T-helper 1 cell treated with Interleukin-12 subunit alpha and Interleukin-12 subunit beta and Interleukin-4 antibody, amounts not matched to agents 30 μg/mL and 1 μg/mL, for 36 hours (primary cell): ENCODE data around the gene RHBDF1.
"Not testable (repeated sequence)": the region's sequence is repeated elsewhere in the genome, so short reads cannot be mapped to it uniquely, and the experiment has no call there.

Source experiments
- H3K27ac Mint-ChIP-seq: one replicate; pipeline ENCODE4 v1.8.0; 2021; ENCODE audit warnings: mild to moderate bottlenecking, mixed read lengths
- H3K27me3 Mint-ChIP-seq: one replicate; pipeline ENCODE4 v1.8.0; 2021; ENCODE audit warnings: low read depth, mixed read lengths
- H3K36me3 Mint-ChIP-seq: one replicate; pipeline ENCODE4 v1.8.0; 2021; ENCODE audit warnings: low read depth, mixed read lengths
- H3K4me1 Mint-ChIP-seq: one replicate; pipeline ENCODE4 v1.8.0; 2021; ENCODE audit warnings: low read depth, mixed read lengths
- H3K4me3 Mint-ChIP-seq: one replicate; pipeline ENCODE4 v1.8.0; 2021; ENCODE audit warnings: mild to moderate bottlenecking, moderate library complexity, mixed read lengths
- H3K9me3 Mint-ChIP-seq: one replicate; pipeline ENCODE4 v1.8.0; 2021; ENCODE audit warnings: mixed read lengths

The RHBDF1 gene

DNA sequence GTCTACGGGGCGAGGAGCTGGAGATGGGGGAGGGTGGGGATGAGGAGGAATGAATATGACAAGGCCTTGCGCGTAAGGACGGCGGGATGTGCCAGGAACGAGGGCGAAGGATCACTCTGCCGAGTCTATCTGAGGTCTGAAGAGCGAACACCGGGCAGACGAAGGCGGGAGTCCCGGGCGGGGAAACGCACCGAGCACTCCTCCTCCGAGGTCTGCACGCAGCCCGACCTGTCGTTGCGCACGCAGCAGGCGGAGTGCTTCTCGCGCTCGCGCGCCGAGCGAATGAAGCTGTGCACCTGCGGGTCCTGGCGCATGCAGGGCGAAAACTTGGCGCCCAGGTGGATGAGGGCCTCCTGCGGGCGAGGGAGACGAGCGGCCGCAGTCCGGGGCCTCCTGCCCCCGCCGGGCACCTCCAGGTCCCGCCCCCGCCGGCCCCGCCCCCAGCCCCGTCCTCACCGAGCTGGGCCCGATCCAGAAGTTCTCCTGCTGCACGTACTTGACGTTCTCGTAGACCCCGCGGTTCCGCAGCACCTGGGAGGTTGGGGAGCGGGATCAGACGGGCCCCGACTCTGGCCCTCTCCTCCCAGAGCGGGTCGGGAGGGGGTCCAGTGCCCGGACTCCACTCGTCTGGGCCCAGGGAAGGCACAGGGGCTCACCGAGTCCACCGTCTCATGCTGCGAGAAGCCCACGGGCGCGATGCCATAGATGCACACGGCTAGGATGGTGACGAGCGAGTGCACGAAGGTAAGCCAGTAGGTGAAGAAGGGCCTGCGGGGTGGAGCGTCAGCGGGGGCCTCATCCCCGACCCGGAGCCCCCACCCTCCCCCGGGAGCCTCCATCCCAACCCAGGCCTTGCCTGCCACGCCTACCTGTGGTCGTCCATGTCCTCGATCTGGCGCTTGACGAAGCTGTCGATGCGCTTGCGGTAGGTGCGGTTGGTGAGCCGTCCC lies 11.2 kb downstream of the RHBDF1 start:
- H3K4me3 Mint-ChIP-seq = no peak overlapping the region
- no peak overlapping the region for H3K27ac Mint-ChIP-seq
- H3K4me1 Mint-ChIP-seq = peaks cover 5% of the 10 kb centered on the region
- peaks cover 4% of the 10 kb centered on the region for H3K36me3 Mint-ChIP-seq
- no peaks in the 10 kb centered on the region for H3K9me3 Mint-ChIP-seq
- H3K27me3 Mint-ChIP-seq = peaks cover 3% of the 10 kb centered on the region

DNA sequence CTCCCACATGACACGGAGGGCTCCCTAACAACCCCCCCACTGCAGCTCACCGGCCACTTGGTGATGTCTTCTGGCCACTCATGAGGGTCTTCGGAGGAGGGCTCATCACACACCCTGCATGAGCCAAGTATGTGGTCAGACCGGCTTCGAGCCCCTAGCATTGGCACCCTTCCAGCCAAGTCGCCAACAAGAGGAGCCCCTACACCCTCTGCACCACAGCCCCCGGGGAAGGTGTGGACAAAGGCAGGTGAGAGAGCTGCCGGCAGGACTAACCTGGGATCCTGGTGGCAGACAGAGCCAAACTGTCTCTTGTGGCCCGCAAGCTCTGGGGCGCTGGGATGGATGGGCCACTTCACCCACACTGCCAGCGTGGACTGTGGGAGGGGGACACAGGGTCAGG lies 12.3 kb downstream of the RHBDF1 start:
- H3K4me3 Mint-ChIP-seq = no peak overlapping the region
- H3K27ac Mint-ChIP-seq = no peak overlapping the region
- H3K36me3 Mint-ChIP-seq = peaks cover 8% of the 10 kb centered on the region
- H3K9me3 Mint-ChIP-seq = no peaks in the 10 kb centered on the region
- H3K27me3 Mint-ChIP-seq = no peaks in the 10 kb centered on the region
- peaks cover under 1% of the 10 kb centered on the region for H3K4me1 Mint-ChIP-seq

DNA sequence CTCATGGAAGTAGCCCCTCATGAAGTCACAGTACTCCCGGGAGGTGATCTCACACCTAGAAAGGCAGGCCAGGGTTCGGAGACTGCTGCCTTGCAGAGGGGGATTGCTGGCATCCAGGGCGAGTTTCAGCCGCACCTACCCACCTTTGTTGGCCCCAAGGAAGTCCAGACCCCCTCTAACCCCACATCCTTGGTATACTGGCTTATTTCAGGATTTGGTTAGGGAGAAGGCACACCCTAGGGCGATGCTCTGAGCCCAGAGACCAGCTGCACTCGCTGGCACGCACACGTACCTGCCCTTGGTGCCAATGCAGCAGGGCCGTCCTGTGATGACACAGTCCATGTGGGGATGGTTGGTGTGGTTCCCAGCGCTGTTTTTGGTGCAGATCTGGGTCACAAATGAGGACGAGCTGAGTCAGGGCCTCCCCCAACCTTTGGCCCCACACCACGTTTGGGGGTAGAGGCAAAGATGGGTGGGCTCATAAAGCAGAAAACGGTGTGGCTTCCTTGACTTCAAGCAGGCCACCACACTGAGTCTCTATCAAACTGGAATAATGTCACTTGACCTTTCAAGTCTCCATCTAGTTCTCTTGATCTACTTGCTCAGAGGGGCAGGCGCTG lies 12.9 kb downstream of the RHBDF1 start:
- H3K27me3 Mint-ChIP-seq = no peaks in the 10 kb centered on the region
- H3K9me3 Mint-ChIP-seq = no peaks in the 10 kb centered on the region
- peaks cover 8% of the 10 kb centered on the region for H3K36me3 Mint-ChIP-seq
- H3K4me3 Mint-ChIP-seq = no peak overlapping the region
- peaks cover 4% of the 10 kb centered on the region for H3K4me1 Mint-ChIP-seq
- no peak overlapping the region for H3K27ac Mint-ChIP-seq

DNA sequence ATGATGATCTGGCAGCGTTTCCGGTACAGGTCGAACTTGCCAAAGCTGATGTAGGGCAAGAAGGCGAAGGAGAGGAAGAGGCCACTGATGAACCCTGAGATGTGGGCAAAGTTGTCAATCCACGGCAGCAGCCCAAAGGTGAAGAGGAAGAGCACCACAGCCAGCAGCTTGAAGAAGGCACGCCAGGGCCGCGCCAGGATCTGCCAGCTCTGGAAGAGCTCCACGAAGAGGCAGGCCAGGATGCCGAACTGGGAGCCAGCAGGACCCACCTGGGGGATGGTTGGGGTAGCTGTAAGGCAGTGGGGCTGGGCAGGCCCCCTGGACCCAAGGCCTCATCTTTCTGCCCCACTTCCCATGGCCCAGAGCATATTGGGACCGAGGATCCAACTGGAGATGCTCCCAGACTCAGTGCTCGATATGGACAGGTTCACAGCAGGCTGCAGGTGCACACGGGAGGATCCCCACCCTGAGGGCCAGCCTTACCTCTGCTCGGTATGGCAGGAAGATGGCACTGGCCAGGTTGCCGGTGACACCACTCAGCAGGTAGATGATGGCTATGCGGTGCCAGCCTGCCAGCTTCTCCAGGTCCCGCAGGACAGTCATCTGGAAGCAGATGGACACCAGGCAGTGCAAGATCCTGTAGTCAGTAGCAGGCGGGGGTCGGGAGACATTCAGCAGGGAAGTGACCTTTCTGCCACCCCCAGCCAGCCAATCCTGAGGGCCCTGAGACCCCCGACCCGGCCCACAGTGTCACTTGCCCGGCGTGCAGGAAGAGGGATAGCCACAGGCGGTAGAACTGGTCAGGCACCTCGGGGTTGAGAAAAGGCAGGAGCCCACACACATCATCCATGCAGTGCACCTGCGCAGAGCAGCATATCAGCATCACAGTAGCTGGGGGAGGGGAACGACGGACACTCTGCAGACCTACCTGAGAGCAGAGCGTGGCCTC lies 13.7 kb downstream of the RHBDF1 start:
- peaks cover 7% of the 10 kb centered on the region for H3K4me1 Mint-ChIP-seq
- no peaks in the 10 kb centered on the region for H3K27me3 Mint-ChIP-seq
- H3K9me3 Mint-ChIP-seq = no peaks in the 10 kb centered on the region
- peak overlapping the region; percentile 45 for H3K27ac Mint-ChIP-seq
- no peak overlapping the region for H3K4me3 Mint-ChIP-seq
- H3K36me3 Mint-ChIP-seq = peaks cover 8% of the 10 kb centered on the region

DNA sequence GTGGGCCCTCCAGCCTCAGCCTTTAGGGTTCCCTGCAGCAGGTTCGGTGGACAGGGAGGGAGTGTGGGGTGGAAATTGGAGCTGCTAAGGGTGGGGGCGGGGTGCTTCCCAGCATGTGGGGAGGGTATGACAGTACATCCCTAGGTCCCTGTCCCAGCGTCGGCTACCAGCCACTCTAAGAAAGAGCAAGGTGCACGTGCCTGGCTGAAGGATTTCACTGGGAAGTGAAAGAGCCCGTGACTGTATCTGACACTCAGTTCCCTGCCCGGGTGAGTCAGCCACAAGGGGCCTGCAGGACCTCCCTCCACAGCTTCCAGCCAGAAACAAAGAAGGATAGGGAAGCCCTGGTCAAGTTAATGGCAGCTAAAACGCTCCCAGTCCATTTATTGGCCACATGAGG lies 14.7 kb downstream of the RHBDF1 start:
- Mint-ChIP-seq H3K27me3 (no peaks in the 10 kb centered on the region), H3K4me3 (no peak overlapping the region), H3K9me3 (no peaks in the 10 kb centered on the region), H3K36me3 (peaks cover 12% of the 10 kb centered on the region), H3K27ac (no peak overlapping the region), H3K4me1 (peaks cover 9% of the 10 kb centered on the region)

DNA sequence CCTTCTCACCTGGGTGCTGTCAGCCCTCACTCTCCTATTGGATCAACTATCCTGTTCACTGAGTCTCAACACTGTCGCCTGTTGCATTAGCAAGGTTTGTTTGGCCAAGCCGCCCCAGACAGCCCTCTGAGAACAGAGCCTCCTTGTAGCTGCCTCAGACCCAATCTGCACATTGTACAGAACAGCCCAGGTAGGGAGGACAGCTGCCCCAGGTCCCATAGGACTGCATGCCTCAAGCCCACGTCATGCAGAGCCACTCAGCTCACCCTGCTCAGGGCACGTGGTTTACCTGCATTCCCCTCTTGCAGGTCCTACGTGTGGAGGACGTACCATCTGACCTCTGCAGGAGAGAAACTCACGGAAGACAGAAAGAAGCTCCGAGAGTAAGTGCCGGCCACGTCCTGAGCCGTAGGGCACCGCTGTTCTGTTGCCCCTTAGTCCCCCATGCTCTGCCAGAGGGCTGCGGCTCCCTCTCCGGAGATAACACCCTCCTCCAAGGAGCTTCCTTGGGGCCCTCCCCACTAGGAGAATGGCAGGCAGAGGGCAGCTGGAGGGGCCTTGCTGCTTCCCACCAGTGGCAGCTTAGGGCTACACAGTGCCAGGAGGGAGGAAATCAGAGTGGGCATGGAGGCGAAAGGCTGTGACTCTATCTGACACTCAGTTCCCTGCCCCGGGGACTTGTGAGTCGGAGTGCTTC lies 16.1 kb downstream of the RHBDF1 start:
- no peaks in the 10 kb centered on the region for H3K27me3 Mint-ChIP-seq

DNA sequence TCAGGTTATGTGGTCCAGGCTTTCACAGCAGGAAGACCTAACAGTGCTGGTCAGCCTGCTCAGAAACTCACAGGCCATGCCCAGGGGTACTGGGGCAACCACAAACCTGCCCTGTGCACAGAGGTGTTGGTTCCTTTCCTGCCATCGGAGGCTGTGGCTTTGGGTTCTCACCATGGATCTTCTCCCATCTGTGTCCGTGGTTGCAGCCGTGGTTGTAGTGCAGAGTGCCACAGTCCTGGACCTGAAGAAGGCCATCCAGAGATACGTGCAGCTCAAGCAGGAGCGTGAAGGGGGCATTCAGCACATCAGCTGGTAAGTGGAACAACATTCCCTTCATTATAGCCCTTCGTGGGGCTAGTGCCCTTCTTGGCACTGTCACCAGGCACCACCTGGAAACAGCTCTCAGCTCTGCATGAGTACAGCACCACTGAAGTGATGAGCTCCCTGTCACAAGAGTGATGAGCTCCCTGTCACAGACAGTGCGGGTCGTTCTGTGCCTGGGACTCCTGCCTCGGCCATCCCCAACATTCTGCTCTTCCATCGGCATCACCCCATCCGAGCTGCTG lies 16.8 kb downstream of the RHBDF1 start:
- Mint-ChIP-seq H3K4me3 (peak overlapping the region; percentile 26), H3K9me3 (no peaks in the 10 kb centered on the region), H3K27ac (no peak overlapping the region), H3K36me3 (peaks cover 22% of the 10 kb centered on the region), H3K4me1 (peaks cover 18% of the 10 kb centered on the region), H3K27me3 (no peaks in the 10 kb centered on the region)

More for the DNA sequence above, 16.1 kb downstream of the RHBDF1 start:
- Mint-ChIP-seq H3K4me1 (peaks cover 11% of the 10 kb centered on the region), H3K27ac (no peak overlapping the region), H3K4me3 (peak overlapping the region; percentile 26), H3K36me3 (peaks cover 15% of the 10 kb centered on the region), H3K9me3 (no peaks in the 10 kb centered on the region)

DNA sequence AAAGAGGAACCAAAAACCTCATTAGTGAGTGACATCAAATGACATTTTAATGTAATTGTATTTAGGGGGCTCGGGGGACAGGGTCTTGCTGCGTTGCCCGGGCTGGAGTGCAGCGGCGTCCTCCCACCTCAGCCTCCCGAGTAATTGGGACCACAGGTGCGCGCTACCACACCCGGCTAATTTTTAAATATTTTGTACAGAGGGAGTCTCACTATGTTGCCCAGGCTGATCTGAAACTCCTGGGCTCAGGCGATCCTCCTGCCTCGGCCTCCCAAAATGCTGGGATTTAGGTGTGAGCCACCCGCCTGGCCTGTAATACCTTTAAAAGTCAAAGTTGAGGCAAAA lies 18.2 kb downstream of the RHBDF1 start:
- Mint-ChIP-seq H3K36me3 (peaks cover 27% of the 10 kb centered on the region), H3K4me3 (peak overlapping the region; percentile 98), H3K9me3 (no peaks in the 10 kb centered on the region), H3K27ac (peak overlapping the region; percentile 9), H3K4me1 (peaks cover 19% of the 10 kb centered on the region), H3K27me3 (no peaks in the 10 kb centered on the region)

DNA sequence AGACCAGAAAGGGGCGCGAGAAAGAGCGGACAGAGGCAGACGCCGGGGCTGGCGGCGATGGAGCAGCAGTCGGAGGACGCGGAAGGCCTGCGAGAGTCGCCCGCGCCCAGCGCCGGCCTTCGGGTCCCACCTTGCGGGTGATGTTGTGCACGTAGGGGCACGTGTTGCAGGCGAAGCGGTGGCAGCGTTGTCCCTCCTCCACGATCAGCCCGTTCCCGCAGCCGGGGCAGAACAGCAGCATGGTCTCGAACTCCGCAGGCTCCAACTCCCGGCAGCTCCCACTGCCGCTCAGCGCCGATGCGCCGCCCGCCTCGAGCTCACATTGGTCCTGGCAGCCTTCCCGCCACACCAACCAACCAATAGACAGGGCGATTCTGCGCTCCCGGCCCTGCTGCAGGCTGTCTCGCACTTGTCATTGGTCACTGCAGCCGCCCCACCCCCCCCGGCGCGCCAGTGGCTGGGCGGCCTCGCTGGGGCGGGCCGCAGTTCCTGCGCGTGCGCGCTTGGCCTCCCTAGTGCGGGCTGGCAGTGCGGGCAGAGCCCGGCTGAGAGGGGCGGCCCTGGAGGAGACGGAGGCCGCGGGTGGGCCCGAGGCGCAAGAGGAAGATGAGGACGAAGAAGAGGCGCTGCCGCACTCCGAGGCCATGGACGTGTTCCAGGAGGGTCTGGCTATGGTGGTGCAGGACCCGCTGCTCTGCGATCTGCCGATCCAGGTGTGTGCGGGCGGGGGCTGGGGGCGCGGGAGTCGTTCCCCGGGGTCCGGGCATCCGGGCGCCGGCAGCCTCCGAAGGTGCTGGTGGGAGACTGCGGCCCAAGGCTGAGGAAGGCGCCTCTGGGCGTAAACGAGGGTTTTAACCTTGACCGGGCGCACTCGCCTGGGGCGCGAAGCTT lies 18.8 kb downstream of the RHBDF1 start, which contains the start of the genes POLR3K and SNRNP25:
Gene POLR3K, minus strand, starts transcription at position 263 of the 891 bp plus-strand sequence. Its CDS starts 22 bp downstream, at position 241.
Gene SNRNP25, plus strand, starts transcription at position 483 of the 891 bp plus-strand sequence. Its CDS starts 189 bp downstream, at position 672.
- H3K4me1 Mint-ChIP-seq = peaks cover 19% of the 10 kb centered on the region
- H3K27ac Mint-ChIP-seq = peak within 1 kb of the TSS; percentile 90
- no peaks in the 10 kb centered on the region for H3K9me3 Mint-ChIP-seq
- no peaks in the 10 kb centered on the region for H3K27me3 Mint-ChIP-seq
- peak within 1 kb of the TSS; percentile 98 for H3K4me3 Mint-ChIP-seq
- H3K36me3 Mint-ChIP-seq = peaks cover 27% of the 10 kb centered on the region

DNA sequence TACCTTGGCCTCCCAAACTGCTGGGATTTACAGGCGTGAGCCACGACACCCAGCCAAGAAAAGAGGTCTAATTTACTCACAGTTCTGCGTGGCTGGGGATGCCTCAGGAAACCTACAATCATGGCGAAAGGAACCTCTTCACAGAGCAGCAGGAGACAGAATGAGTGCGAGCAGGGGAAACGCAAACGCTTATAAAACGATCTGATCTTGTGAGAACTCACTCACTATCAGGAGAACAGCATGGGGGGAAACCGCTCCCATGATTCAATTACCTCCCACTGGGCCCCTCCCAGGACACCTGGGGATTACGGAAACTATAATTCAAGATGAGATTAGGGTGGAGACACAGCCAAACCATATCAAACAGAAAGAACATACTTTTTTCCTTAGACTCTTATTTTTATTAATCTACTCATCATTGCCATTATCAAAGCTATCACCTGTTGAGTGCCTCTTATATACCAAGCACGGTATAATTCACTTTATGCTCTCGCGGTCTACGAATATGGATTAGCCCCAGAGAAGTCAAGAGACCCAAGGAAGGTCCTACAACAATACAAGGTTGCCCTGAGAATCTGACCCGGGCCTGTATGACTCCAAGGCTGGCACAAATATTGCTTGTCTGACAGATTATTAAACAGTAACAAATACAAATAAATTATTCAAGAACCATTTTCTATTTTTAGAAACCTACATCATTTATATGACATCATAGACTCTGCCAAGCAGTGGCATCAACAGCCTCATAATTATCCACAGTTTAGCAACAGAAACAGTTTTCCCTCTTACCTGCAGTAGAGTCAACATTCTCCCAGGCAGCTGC lies 21.5 kb downstream of the RHBDF1 start:
- Mint-ChIP-seq H3K36me3 (peaks cover 34% of the 10 kb centered on the region), H3K4me3 (peak overlapping the region; percentile 56), H3K27me3 (no peaks in the 10 kb centered on the region), H3K9me3 (no peaks in the 10 kb centered on the region), H3K27ac (no peak overlapping the region), H3K4me1 (peaks cover 23% of the 10 kb centered on the region)

DNA sequence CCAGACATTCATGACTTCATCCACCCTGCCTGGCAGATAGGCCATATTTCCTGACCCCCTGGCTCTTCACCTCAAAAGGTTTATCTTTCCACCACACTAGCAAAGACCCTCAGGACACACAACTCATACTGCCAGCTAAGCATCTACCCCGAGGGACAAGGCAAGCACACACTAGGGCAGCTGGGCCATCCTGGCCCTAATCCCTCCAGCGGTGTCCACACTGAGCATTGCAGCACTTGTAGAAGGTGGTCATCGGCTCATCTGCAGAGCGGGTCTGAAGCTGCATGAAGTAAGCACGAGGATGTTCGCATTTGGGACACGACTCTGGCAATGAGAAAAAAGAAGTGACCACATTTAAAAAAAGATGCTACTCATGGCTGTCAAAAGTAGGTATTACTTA lies 25.2 kb downstream of the RHBDF1 start:
- H3K27ac Mint-ChIP-seq = no peak overlapping the region

DNA sequence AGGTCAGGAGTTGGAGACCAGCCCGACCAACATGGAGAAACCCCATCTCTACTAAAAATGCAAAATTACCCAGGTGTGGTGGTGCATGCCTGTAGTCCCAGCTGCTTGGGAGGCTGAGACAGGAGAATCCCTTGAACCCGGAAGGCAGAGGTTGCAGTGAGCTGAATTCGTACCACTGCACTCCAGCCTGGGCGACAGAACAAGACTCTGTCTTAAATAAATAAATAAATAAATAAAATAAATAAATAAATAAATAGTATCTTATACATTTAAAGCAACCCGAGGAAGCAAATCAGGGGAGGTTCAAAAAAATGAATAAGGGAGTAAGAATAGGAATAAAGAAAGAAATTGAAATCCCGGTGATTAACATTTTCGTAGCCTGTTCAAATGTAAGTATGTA lies 25.9 kb downstream of the RHBDF1 start:
- Mint-ChIP-seq H3K4me1 (peaks cover 32% of the 10 kb centered on the region), H3K36me3 (peaks cover 59% of the 10 kb centered on the region)
- not testable (repeated sequence) for H3K27me3 Mint-ChIP-seq, H3K9me3 Mint-ChIP-seq, H3K4me3 Mint-ChIP-seq, H3K27ac Mint-ChIP-seq

More for the DNA sequence above, 25.2 kb downstream of the RHBDF1 start:
- Mint-ChIP-seq H3K9me3 (no peaks in the 10 kb centered on the region), H3K27me3 (no peaks in the 10 kb centered on the region), H3K36me3 (peaks cover 54% of the 10 kb centered on the region), H3K4me3 (no peak overlapping the region), H3K4me1 (peaks cover 27% of the 10 kb centered on the region)
